BLaER1 (cell line): ENCODE results near the gene EPHB2.

Experiments used
- H3K27ac ChIP-seq: shearing (Covaris generic); formaldehyde crosslinking; 2 replicates; pipeline ENCODE4 v1.8.1; 2022
- H3K27me3 ChIP-seq: shearing (Covaris generic); formaldehyde crosslinking; 2 replicates; pipeline ENCODE4 v1.8.1; 2022
- H3K36me3 ChIP-seq: shearing (Covaris generic); formaldehyde crosslinking; 2 replicates; pipeline ENCODE4 v1.8.1; 2022
- H3K4me1 ChIP-seq: shearing (Covaris generic); formaldehyde crosslinking; 2 replicates; pipeline ENCODE4 v1.8.1; 2022
- H3K4me2 ChIP-seq: shearing (Covaris generic); formaldehyde crosslinking; 2 replicates; pipeline ENCODE4 v1.8.1; 2022
- H3K4me3 ChIP-seq: shearing (Covaris generic); formaldehyde crosslinking; 2 replicates; pipeline ENCODE4 v1.8.1; 2022
- H3K9ac ChIP-seq: shearing (Covaris generic); formaldehyde crosslinking; 2 replicates; pipeline ENCODE4 v1.8.1; 2022
- H3K9me3 ChIP-seq: shearing (Covaris generic); formaldehyde crosslinking; 2 replicates; pipeline ENCODE4 v1.8.1; 2022
- H4K20me1 ChIP-seq: shearing (Covaris generic); formaldehyde crosslinking; 2 replicates; pipeline ENCODE4 v1.8.1; 2022
- Cebpa-rat ChIP-seq: shearing (Covaris generic); IDR thresholded peaks from 2 replicates; pipeline ENCODE4 v1.8.1; 2022

The EPHB2 gene

GRCh38 chr1:22916471-22916820, 205.8 kb downstream of the EPHB2 start:
- Histone ChIP-seq H4K20me1 (no peaks in the 10 kb centered on the region), H3K4me3 (peak overlapping the region; percentile 36; the same call in 1 of the 2 replicates), H3K9ac (peak overlapping the region; percentile 58; the same call in 1 of the 2 replicates), H3K36me3 (no peaks in the 10 kb centered on the region), H3K9me3 (no peaks in the 10 kb centered on the region), H3K27ac (peak overlapping the region; percentile 49), H3K4me1 (peaks cover 66% of the 10 kb centered on the region), H3K27me3 (no peaks in the 10 kb centered on the region), H3K4me2 (peak overlapping the region; percentile 81)
- no peak for TF ChIP-seq Cebpa-rat

DNA sequence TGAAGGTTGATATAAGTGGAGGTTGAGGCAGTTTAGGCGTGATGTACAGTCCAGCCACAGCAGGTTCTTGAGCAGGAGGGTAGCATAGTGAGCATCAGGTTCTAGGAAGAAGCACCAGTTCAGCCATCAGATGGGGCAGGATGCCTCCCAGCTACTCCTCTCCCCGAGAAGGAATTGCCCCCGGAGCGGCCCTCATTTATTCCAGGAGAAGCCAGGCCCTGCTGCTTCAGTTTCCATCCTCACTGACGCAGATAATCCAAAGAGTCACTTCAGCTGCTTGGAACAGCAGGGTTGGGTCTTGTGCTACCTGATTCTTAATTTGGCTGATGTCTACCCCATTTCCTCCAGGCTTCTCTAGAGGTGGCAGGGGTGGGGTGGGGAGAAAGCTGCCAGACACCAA, 207.3 kb downstream of the EPHB2 start:
- Histone ChIP-seq H3K27ac (no peak overlapping the region), H4K20me1 (no peaks in the 10 kb centered on the region), H3K9ac (no peak overlapping the region), H3K4me3 (no peak overlapping the region), H3K4me1 (peaks cover 64% of the 10 kb centered on the region), H3K36me3 (no peaks in the 10 kb centered on the region), H3K27me3 (no peaks in the 10 kb centered on the region), H3K9me3 (no peaks in the 10 kb centered on the region), H3K4me2 (peak overlapping the region; percentile 81; the same call in 1 of the 2 replicates)
- TF ChIP-seq Cebpa-rat, result no peak

GRCh38 chr1:22918644-22919043, 208.0 kb downstream of the EPHB2 start:
- no peaks in the 10 kb centered on the region for H3K36me3 ChIP-seq
- H4K20me1 ChIP-seq, result no peaks in the 10 kb centered on the region
- no peaks in the 10 kb centered on the region for H3K9me3 ChIP-seq
- no peak overlapping the region for H3K4me3 ChIP-seq
- no peak overlapping the region for H3K9ac ChIP-seq
- H3K27me3 ChIP-seq, result no peaks in the 10 kb centered on the region
- no peak overlapping the region for H3K4me2 ChIP-seq
- H3K4me1 ChIP-seq, result peaks cover 58% of the 10 kb centered on the region
- no peak for TF ChIP-seq Cebpa-rat
- no peak overlapping the region for H3K27ac ChIP-seq

DNA sequence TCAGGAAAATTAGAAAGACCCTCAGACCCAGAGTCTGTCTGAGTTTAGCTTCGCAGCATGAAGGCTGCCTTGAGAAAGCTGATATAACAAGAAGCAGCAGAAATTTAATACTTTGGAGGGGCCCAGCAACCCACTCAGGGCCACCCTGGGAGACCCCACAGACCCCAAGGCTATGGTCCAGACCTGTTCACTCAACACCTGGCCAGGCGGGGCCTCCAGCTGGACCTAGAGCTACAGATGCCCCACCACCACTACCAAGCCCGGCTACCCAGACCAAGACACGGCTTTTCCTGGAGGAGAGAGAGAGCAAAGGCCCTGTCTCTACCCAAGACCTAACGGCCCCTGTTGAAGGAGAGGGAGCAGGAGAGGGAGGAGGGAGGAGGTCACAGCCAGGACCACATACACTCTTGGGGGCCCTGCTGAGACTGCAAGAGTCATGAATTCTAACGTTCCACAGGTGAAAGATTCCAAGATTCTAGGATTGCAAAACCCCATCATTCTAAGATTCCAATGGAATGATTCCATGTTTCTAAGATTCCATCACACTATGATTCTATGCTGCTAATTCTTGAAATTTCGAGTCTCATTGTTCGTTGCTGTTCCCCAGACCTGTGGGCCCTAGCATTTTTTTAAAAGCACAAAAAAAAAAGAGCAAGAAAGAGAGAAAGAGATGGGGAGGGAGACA, 208.8 kb downstream of the EPHB2 start:
- Histone ChIP-seq H3K27me3 (no peaks in the 10 kb centered on the region), H3K9me3 (no peaks in the 10 kb centered on the region), H3K4me3 (no peak overlapping the region), H3K27ac (no peak overlapping the region), H3K9ac (no peak overlapping the region), H3K4me2 (no peak overlapping the region), H4K20me1 (no peaks in the 10 kb centered on the region), H3K4me1 (peaks cover 50% of the 10 kb centered on the region), H3K36me3 (no peaks in the 10 kb centered on the region)
- no peak for TF ChIP-seq Cebpa-rat

DNA sequence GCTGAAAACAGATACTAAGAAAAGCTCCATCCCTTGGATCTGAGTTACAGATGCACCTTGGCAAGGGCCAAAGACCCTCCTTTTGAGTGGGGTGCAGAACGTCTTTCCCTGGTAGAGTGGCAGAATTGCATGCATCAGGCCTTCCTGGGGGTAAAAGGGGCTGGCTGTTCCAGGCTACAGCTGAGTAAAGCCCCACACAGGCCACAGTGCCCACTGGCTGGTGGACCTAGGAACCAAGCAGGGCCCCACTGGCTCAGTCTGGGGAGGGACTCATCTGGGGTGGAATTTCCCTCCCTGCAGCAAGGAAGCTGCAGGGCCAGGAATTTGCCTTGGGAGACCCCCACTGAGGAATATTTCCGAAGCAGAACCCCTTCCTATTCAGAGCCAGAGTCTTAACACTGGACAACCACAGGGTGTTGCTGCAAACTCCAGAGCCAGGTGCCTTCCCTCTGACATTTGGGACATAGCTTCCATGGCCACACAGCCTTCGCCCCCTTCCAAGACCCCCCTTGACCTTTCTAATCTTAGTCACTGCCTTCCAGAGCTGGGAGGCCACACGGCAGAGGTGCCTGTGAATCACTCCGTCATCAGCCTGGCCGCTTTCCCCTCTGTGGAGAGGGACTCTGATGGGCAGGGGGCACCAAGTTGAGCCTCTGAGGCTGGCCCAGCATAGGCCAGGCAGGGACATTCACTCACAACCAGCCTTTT, 209.5 kb downstream of the EPHB2 start:
- no peaks in the 10 kb centered on the region for H3K27me3 ChIP-seq
- H3K36me3 ChIP-seq, result no peaks in the 10 kb centered on the region
- no peaks in the 10 kb centered on the region for H3K9me3 ChIP-seq
- H3K27ac ChIP-seq, result no peak overlapping the region
- no peak overlapping the region for H3K9ac ChIP-seq
- no peak for TF ChIP-seq Cebpa-rat
- H3K4me3 ChIP-seq, result no peak overlapping the region
- H3K4me2 ChIP-seq, result no peak overlapping the region
- H4K20me1 ChIP-seq, result no peaks in the 10 kb centered on the region
- H3K4me1 ChIP-seq, result peaks cover 43% of the 10 kb centered on the region

GRCh38 chr1:22920734-22921451, 210.3 kb downstream of the EPHB2 start:
- Histone ChIP-seq H3K36me3 (no peaks in the 10 kb centered on the region), H3K9me3 (no peaks in the 10 kb centered on the region), H3K4me1 (peaks cover 35% of the 10 kb centered on the region), H3K27me3 (no peaks in the 10 kb centered on the region), H3K4me3 (no peak overlapping the region), H3K9ac (no peak overlapping the region), H3K27ac (no peak overlapping the region), H3K4me2 (peak overlapping the region; percentile 14), H4K20me1 (no peaks in the 10 kb centered on the region)
- TF ChIP-seq Cebpa-rat, result no peak

DNA sequence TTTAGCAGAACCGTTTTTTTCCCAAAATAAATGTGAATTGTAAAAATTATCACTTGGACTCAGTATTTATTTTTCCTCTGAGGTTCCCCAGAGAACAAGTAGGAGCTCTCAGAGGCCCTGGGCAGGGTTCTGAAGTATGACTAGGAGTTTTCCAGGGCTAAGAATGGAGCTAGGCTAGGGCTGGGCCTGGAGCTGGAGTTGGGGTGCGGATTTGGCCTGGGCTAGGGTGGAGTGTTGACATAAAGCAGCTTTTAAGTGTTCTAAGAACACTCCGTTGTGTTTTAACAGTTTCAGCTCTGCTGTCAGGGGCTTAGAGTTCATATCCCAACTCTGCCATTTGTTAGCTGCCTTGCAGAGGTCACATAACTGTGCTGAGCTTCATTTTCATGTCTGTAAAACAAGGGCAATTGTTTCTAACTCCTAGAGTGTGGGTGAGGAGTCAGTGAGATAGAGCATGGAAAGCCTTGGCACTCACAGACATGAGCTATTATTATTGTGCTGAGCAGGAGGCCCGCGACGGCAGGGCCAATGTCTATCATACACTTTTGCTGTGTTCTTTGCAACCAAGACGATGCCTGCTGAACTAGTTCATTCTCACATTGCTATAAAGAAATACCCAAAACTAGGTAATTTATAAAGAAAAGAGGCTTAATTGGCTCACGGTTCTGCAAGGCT, 210.9 kb downstream of the EPHB2 start:
- Histone ChIP-seq H3K4me3 (no peak overlapping the region), H3K36me3 (no peaks in the 10 kb centered on the region), H4K20me1 (no peaks in the 10 kb centered on the region), H3K27ac (no peak overlapping the region), H3K4me1 (peaks cover 28% of the 10 kb centered on the region), H3K9ac (no peak overlapping the region), H3K9me3 (no peaks in the 10 kb centered on the region), H3K27me3 (no peaks in the 10 kb centered on the region), H3K4me2 (peak overlapping the region; percentile 14)
- TF ChIP-seq Cebpa-rat, result no peak

DNA sequence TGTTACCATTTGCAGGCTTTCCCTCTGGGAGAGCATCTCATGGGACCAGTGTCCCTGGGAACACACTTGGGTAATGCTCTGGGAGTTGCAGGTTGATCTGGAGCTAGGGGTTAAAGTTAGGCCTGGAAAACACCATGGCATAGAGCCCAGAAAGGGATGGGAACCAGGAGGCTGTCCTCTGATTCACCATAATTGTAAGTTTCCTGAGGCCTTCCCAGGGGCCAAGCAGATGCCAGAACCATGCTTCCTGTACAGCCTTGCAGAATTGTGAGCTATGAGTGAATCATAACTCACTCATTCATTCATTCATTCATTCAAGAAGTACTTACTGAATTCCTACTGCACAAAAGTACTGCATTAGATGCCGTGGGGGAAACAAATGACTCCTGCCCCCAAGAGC, 212.0 kb downstream of the EPHB2 start:
- TF ChIP-seq Cebpa-rat, result no peak
- no peak overlapping the region for H3K4me3 ChIP-seq
- H3K27ac ChIP-seq, result no peak overlapping the region
- no peaks in the 10 kb centered on the region for H4K20me1 ChIP-seq
- H3K36me3 ChIP-seq, result no peaks in the 10 kb centered on the region
- no peak overlapping the region for H3K4me2 ChIP-seq
- H3K4me1 ChIP-seq, result peaks cover 18% of the 10 kb centered on the region
- no peaks in the 10 kb centered on the region for H3K27me3 ChIP-seq
- H3K9me3 ChIP-seq, result no peaks in the 10 kb centered on the region
- H3K9ac ChIP-seq, result no peak overlapping the region

DNA sequence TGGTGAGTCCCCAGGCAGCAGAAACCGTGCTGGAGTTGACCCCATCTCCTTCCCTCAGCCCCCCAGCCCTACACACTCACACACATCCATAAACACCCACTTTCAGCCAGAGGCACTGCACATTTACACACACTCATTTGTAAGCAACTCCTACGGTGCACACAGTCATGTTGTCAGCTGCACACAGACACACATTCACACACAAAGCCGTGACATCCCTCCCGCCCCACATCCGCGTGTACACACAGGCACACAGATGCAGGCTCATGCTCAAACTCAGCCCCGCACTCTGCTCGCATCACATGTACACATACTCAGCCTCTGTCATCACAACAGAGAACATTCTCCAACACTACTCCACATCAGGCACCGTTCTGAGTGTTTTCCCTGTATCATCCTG, 214.5 kb downstream of the EPHB2 start:
- Histone ChIP-seq H4K20me1 (no peaks in the 10 kb centered on the region), H3K4me3 (no peak overlapping the region), H3K9me3 (no peaks in the 10 kb centered on the region), H3K27me3 (no peaks in the 10 kb centered on the region), H3K4me2 (no peak overlapping the region), H3K9ac (no peak overlapping the region), H3K4me1 (peaks cover 13% of the 10 kb centered on the region), H3K27ac (no peak overlapping the region), H3K36me3 (no peaks in the 10 kb centered on the region)
- TF ChIP-seq Cebpa-rat, result no peak
